ENCODE data around the gene ETV4.

ETV4 gene

GRCh38 chr17:43546319-43547188, at the start of gene ETV4:
ETV4 (minus strand) TSS chr17:43546340; CDS start chr17:43545617, 723 bp downstream.
- peak; percentile 80 for DNase-seq (ENCODE audit: low read depth)

DNA sequence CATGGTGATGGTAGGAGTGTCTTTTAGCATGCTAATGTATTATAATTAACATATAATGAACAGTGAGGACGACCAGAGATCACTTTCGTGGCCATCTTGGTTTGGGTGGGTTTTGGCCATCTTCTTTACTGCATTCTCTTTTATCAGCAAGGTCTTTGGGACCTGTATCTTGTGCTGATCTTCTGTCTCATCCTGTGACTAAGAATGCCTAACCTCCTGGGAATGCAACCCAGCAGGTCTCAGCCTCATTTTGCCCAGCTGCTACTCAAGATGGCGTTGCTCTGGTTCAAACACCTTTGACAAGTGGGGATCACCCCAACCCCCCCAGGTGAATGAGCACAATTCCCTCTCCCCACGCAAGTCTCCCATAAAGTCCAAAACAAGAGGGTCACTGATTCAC, 49.3 kb upstream of the ETV4 start:
- DNase-seq (ENCODE audit: low read depth): no peak

GRCh38 chr17:43591779-43592562, 45.8 kb upstream of the ETV4 start:
- DNase-seq (ENCODE audit: low read depth): no peak

DNA sequence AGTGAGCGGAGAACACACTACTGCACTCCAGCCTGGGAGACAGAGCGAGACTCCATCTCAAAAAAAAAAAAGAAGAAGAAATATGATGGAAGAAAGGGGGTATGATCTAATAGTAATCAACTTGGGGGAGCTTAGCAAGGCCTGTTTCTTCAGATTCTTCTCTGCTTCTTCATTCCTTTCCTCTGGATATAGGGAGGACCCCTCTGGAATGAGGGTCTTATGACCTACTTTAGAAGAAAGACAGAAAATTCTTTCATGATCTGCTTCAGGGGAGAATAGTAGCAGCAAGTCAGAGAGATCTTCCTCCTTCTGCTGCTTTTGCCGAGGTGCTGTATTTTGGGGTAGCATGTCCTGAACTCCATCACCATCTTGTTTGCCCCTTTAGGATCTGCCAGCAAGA, 44.9 kb upstream of the ETV4 start:
- no peak for DNase-seq (ENCODE audit: low read depth)

GRCh38 chr17:43588664-43589435, 42.7 kb upstream of the ETV4 start:
- no peak for DNase-seq (ENCODE audit: low read depth)

DNA sequence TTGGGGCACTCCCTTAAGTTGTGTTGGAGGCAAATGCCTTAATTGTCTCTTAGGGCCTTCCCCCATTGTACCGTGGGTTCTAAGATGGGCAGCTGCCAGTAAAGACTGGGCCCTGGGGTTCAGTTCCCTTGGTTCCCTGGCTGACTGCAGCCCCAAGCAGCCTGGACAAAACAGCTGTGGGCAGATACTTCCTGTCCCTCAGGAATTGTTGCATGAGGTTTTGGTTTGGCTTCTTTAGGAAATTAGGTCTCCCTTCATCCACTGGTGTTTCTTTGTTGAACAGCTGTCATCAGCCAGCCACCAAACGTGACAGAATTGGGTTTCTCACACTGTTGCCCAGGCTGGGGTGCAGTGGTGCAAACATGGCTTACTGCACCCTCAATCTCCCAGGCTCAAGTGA, 42.0 kb upstream of the ETV4 start:
- DNase-seq (ENCODE audit: low read depth): no peak

DNA sequence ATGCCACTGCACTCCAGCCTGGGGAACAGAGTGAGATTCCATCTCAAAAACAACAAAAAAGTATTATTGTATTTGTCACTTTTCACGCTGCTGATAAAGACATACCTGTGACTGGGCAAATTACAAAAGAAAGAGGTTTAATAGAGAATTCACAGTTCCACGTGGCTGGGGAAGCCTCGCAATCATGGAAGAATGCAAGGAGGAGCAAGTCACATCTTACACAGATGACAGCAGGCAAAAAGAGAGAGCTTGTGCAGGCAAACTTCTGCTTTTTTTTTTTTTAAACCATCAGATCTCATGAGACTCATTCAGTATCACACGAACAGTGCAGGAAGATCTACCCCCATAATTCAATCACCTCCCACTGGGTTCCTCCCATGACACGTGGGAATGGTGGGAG, 41.5 kb upstream of the ETV4 start:
- no peak for DNase-seq (ENCODE audit: low read depth)

DNA sequence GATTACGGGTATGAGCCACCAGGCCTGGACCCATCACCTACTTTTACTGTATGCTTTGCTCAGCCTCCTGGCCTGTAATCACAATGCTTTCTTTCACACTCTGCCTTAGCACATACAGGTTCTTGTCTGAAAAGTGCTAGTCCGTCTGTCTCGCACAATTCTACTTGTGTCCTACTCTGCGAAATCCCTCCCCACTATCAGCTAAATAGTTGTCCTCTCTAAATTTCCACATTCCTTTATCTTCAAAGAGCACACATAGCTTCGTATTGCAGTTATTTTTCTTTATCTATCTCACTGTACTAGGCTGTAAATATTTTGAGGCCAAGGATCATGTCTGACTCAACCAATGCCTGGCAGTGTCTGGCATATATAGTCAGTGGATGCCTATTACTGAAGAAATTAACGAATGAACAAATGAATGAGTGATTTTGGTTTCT, 38.5 kb upstream of the ETV4 start:
- DNase-seq (ENCODE audit: low read depth): no peak

DNA sequence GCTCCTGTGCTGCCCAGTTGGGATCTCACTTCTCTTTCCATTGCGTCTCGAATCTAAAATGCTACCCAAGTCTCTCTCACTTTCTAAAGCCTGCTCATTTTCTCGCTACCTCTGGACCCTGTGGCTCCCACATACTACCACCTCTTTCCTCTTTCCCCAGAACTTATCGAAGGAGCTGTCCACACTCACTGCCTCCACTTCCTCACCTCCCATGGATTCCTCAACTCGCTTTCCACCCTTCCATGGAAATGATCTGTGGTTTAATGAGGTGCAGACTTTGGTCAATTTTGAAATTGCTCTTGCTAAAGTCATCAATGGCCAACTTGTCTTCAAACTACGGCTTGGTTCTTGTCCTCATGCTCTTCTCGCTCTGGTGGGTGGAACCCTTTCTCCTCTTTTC, 37.2 kb upstream of the ETV4 start:
- DNase-seq (ENCODE audit: low read depth): no peak

- DNase-seq (ENCODE audit: low read depth): no peak
These were observed 35.5 kb upstream of the ETV4 start for GRCh38 chr17:43581613-43582012.

DNA sequence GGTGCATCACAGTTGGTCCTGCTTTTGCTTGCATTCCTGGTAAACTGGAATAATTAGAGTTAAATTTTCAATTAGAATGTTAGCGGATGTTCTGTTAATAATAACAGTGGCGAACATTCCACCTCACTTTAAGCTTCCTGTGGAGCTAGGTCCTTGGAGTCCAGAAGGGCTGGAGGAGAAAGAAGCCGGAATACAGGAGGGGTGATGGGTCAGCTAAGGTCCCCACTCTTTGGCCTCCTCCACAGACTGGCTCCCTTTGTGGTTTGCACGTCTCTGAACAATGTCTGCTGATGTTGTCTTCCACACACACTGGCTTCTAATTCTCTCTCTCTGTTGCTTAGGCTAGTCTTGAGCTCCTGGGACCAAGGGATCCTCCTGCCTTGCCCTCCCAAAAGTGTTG, 35.0 kb upstream of the ETV4 start:
- DNase-seq (ENCODE audit: low read depth): no peak

DNA sequence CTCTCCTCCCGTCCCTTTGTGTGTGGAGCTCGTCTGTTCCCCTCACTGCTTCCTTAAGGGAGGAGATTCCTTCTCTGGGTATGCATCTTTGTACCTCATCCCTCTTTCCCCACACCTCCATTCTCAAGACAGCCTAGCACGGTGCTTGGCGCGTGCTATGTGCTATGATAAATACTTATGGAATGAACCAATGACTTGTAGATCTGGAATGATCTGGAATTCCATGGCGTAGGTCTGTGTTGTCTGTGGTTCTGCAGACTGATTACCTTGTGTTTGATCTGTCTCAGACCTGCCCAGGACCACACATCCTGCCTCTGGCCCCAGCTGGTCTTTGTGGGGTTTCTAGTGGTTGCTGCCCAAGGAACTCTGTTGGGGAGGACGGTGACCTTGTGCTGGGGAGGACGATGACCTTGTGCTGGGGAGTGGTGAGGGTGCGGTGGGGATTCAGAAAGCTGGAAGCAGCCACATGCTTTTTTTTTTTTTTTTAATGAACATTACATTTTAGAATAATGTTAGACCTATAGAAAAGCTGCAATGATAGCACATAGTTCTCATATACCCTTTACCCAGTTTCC, 33.5 kb upstream of the ETV4 start:
- DNase-seq (ENCODE audit: low read depth): no peak

DNA sequence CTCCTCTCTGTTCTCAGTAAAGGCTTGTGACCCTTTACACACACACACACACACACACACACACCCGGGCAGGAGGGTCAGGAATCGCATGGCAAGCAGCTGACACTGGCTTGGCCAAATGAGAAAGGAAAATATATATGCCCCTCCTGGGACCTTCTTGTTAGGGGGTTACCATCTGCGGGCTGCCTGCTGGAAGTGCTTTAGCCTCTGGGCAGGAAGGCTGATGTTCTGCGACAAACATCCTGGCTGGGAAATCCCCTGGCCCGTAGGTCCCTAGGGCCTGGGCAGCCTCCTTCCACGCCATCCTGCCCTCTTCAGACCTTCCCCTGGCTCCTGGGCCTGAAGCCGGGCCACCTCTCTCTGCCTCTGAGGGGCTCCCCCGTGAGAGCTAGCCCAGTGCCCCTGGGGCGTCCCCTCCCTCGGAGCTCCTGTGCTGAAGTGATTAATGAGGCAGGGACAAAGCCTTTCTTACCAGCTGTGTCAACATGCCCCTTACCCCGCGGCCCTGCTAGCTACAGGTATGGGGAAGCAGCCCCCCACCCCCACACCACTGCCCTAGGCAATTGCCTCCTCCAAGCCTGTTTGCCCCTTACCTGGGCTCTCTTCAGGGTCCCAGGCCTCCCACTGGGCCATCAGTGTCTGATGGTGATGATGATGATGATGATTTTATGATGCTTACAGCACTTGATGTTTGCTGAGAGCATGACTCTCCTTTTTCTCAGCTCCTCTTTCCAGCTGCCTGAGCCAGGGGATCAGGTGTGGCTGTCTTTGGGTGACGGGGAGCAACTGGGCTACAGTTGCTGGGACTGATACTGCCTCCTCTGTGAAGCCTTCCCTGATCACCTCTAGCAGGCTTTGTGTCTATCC, 32.8 kb upstream of the ETV4 start:
- no peak for DNase-seq (ENCODE audit: low read depth)

DNA sequence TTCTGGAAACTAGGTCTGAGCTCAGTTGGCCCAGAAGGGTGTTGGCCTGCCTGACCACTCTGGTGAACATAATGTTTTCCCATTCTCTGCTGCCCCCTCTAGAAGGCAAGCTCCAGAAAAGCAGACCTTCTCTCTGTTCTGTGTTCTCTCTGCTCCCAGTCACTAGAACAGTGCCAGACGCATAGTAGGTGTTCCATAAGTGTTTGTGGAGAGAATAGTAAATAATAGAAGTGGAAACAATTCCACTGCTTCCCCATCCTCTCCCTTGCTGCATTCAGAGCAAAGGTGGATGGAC, 32.2 kb upstream of the ETV4 start:
- DNase-seq (ENCODE audit: low read depth): no peak

- DNase-seq (ENCODE audit: low read depth): no peak
These were observed 31.7 kb upstream of the ETV4 start for GRCh38 chr17:43577664-43578403.

DNA sequence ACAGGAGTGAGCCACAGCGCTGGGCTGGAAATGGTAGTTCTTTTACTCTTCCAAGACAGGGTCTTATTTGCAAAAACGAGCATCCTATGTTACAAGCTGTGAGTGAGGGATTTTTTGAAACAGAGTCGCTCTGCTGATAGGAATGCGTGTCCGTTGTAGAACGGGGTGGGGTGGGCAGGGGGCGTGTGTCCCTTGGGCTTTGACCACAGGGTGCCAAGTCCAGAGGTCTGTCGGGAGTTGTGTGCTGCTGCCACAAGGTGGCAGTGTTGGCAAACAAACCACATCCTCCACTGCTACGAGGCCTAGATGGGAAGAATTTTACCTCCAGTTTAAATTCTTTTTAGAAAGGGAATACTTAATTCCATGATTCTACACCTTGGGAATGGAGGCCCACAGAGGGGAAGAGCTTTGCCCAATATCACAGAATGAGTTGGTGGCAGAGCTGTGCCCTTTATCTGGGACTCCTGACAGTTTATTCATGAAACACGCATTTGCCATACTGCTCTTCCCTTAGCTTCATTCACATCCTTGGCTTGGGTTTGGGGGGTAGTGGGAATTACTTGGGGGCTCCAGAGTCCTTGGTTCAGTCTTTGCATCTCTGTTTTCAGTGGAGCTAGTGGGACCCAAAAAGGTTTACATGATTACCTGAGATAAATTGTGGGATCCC, 30.6 kb upstream of the ETV4 start:
- peak; percentile 58 for DNase-seq (ENCODE audit: low read depth)

DNA sequence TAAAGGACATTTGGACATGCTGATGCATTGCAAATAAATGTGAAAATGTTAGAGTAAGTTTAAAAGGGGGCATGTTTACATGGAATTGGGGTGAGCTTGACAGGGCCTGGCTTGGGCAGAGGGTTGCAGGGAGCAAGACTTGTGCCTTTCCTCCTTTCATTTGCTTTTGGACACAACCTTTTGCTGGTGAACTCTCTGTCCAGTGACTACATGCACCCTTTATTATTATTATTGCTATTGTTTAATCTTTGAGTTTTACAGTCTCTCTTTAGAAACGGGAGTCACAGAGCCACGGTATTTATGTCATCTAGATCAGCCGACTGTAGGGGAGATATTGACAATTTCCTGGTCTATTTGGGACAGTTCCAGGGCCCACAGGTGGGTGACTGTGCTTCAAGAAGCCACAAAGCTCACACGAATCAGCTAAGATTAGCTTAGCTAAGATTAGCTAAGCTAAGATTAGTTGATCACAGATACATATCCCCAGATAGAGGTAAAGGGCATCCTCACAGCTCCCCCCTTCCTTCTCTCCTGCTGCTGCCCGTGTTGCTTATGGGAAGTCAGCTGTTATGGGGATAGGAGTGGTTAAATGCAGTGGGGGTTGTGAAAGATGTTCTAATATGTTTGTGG, 28.9 kb upstream of the ETV4 start:
- DNase-seq (ENCODE audit: low read depth): no peak

GRCh38 chr17:43574348-43574747, 28.2 kb upstream of the ETV4 start:
- DNase-seq (ENCODE audit: low read depth): no peak

- DNase-seq (ENCODE audit: low read depth): no peak
These were observed 27.6 kb upstream of the ETV4 start for GRCh38 chr17:43573579-43574321.
